NCI-H2227 treated with DMSO at 0.1 percent for 48 hours (cell line): ENCODE results near the gene CD99L2.

ENCODE experiments used
- DNase-seq: peaks from one replicate; lab custom pipeline; 2025; lab: John Stamatoyannopoulos, UW

CD99L2 gene

GRCh38 chrX:150763303-150763797, 135.1 kb downstream of the CD99L2 start:
- DNase-seq, result no peak

GRCh38 chrX:150762258-150763165, 136.0 kb downstream of the CD99L2 start:
- no peak for DNase-seq

GRCh38 chrX:150761819-150762216, 136.7 kb downstream of the CD99L2 start:
- no peak for DNase-seq

GRCh38 chrX:150761176-150761818, 137.2 kb downstream of the CD99L2 start:
- DNase-seq, result no peak

- no peak for DNase-seq
These were observed 138.7 kb downstream of the CD99L2 start for GRCh38 chrX:150759568-150760416.

GRCh38 chrX:150757371-150757770, 141.1 kb downstream of the CD99L2 start:
- DNase-seq, result no peak

- no peak for DNase-seq
These were observed 144.5 kb downstream of the CD99L2 start for GRCh38 chrX:150753968-150754367.

- no peak for DNase-seq
These were observed 145.1 kb downstream of the CD99L2 start for GRCh38 chrX:150753357-150753756.

- DNase-seq, result no peak
These were observed 146.3 kb downstream of the CD99L2 start for GRCh38 chrX:150752124-150752523.

- DNase-seq, result no peak
These were observed 162.0 kb downstream of the CD99L2 start for GRCh38 chrX:150736475-150736874.

- DNase-seq, result no peak
These were observed 166.7 kb downstream of the CD99L2 start for GRCh38 chrX:150731795-150732194.

- no peak for DNase-seq
These were observed 167.7 kb downstream of the CD99L2 start for GRCh38 chrX:150730719-150731118.

- DNase-seq, result no peak
These were observed 168.5 kb downstream of the CD99L2 start for GRCh38 chrX:150729956-150730355.

- DNase-seq, result no peak
These were observed 178.8 kb downstream of the CD99L2 start for GRCh38 chrX:150719621-150720020.
